Upper lobe of left lung (tissue), 6 donors: Measurements from ENCODE around the gene FMNL2. TPM values are rescaled to one million over a fixed set of nuclear protein-coding genes. Genes with fewer than 3 reads are reported as not detected.
"Not testable (repeated sequence)": the region's sequence is repeated elsewhere in the genome, so short reads cannot be mapped to it uniquely, and the experiment has no call there.

Source experiments
- ATAC-seq, 2 donors: fragments of 200-7000 bp; cut with Tn5 transposase; one replicate each; pipeline ENCODE4 v1.9.1; 2022; ENCODE audit warnings: mild to moderate bottlenecking in 2 of 2, moderate library complexity in 2 of 2; ENCODE audit not compliant: low FRiP score in 2 of 2
- DNase-seq, 2 donors: peaks; one replicate each; pipeline ENCODE4 v3.0.0-alpha.2; 2019 to 2020
- H3K27ac ChIP-seq, 4 donors: fragments of 200-600 bp; sonication (generic); one replicate each; pipeline ENCODE4 v1.5.1; 2016 to 2019
- H3K27me3 ChIP-seq, 4 donors: fragments of 200-600 bp; sonication (generic); one replicate each; pipeline ENCODE4 v1.5.1; 2017 to 2019
- H3K36me3 ChIP-seq, 4 donors: fragments of 200-600 bp; sonication (generic); one replicate each; pipeline ENCODE4 v1.5.1; 2016 to 2019
- H3K4me1 ChIP-seq, 4 donors: fragments of 200-600 bp; sonication (generic); one replicate each; pipeline ENCODE4 v1.5.1; 2018 to 2019
- H3K4me3 ChIP-seq, 4 donors: fragments of 200-600 bp; sonication (generic); one replicate each; pipeline ENCODE4 v1.5.1; 2017 to 2019; ENCODE audit warnings: mild to moderate bottlenecking in 2 of 4, moderate library complexity in 1 of 4
- H3K9me3 ChIP-seq, 4 donors: fragments of 200-600 bp; sonication (generic); one replicate each; pipeline ENCODE4 v1.5.1; 2018 to 2019
- CTCF ChIP-seq, 6 experiments: fragments of 450-650 bp in 4 of 6; fragments of 200-600 bp in 2 of 6; sonication (generic) in 2 of 6; IDR thresholded peaks; one replicate each; pipeline ENCODE4 v1.5.1; 2016 to 2019; ENCODE audit warnings: antibody characterized with exemption in 6 of 6
- EP300 ChIP-seq, 4 donors: sonication (generic); formaldehyde crosslinking; IDR thresholded peaks; one replicate each; pipeline ENCODE4 v1.5.1; 2017; ENCODE audit warnings: antibody characterized with exemption in 4 of 4, control low read depth in 2 of 4
- POLR2A ChIP-seq, 4 donors: fragments of 450-650 bp; IDR thresholded peaks; one replicate each; pipeline ENCODE4 v1.5.1; 2016 to 2017; ENCODE audit warnings: antibody characterized with exemption in 4 of 4, mild to moderate bottlenecking in 2 of 4
- POLR2AphosphoS5 ChIP-seq, 2 donors: sonication (generic); formaldehyde crosslinking; IDR thresholded peaks; one replicate each; pipeline ENCODE4 v1.5.1; 2017; ENCODE audit warnings: antibody characterized with exemption in 2 of 2
- WGBS, 2 donors: methylation state at CpG; one replicate each; pipeline ENCODE4 v1.1.5; 2017 to 2018; 5-methylcytosine and 5-hydroxymethylcytosine counted together
- total RNA-seq, 6 donors: library from RNA; depleted of rRNA in 4 of 6; stranded (reverse); fragments of >200 nt in 4 of 6; gene quantifications; one replicate each; pipeline versions ENCODE4 v1.1.0 to v1.2.1, GENCODE V29; 2016 to 2021
- donor health status: DM: no; HTN: no; CAD: no; lungs with moderate emphysema.
- donor health status: DM: no; HTN: yes; CAD: no; lungs with severe emphysema.

FMNL2 gene
- total RNA-seq, 6 donors from 2014 or later = 49.9 to 160 (median 66.9) TPM

DNA sequence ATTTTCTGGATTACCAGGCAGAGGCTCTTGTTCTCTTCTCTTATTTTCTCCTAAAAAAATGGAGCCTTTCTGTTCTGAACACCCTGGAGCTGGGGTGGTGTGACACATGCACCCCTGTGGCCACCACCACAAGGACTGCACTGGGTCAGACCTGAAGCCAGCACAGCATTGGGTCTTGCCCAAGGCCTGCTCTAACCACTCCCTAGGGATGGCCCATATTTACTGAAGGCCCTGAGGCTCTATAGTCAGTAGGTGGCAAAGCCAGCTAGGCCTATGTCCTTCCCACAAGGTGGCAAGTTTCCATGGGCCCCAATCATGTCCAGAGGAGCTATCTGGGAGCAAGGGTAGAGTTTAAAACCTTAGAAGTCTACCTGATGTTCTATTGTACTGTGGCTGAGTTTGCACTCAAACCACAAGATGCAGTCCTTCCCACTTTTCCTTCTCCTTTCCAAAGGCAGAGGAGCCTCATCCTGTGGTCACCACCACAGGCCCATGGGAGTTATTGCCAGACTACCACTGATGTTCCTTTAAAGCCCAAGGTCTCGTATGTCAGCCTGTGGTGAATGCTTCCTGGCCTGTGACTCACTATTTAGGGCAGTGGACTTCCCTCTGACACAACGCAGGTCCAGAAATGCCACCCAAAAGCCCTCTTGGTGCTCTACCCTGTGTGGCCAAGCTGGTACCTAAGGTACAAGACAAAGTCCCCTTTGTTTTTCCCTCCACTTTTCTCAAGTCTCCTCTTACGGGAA lies 15.0 kb upstream of the FMNL2 start:
- 72 to 87% methylated on average over 3 of the region's 3 CpGs for WGBS, 2 donors
- H3K4me3 ChIP-seq = no peak overlapping the region
- H3K4me1 ChIP-seq = no peaks in the 10 kb centered on the region
- no peak for TF ChIP-seq POLR2AphosphoS5 (IDR thresholded peaks at IDR 0.05)
- no peak for TF ChIP-seq POLR2A (IDR thresholded peaks at IDR 0.05)
- TF ChIP-seq EP300 (IDR thresholded peaks at IDR 0.05) = no peak
- no peak for TF ChIP-seq CTCF (IDR thresholded peaks at IDR 0.05)
- no peaks in the 10 kb centered on the region for H3K27me3 ChIP-seq
- H3K9me3 ChIP-seq = peaks cover 0 to 3% (median 0%) of the 10 kb centered on the region in 4 donors
- H3K27ac ChIP-seq = no peak overlapping the region
- no peaks in the 10 kb centered on the region for H3K36me3 ChIP-seq
- peak in 1 of 2 donors; percentile 36 for DNase-seq
- ATAC-seq = peak; percentile 40 to 73

- ATAC-seq = no peak
- Histone ChIP-seq H3K4me1 (no peaks in the 10 kb centered on the region), H3K27me3 (no peaks in the 10 kb centered on the region), H3K4me3 (no peak overlapping the region), H3K36me3 (no peaks in the 10 kb centered on the region), H3K9me3 (no peaks in the 10 kb centered on the region), H3K27ac (no peak overlapping the region)
- no peak for DNase-seq
- TF ChIP-seq POLR2A (IDR thresholded peaks at IDR 0.05) (no peak), CTCF (IDR thresholded peaks at IDR 0.05) (no peak), POLR2AphosphoS5 (IDR thresholded peaks at IDR 0.05) (no peak)
- WGBS, 2 donors = 95 to 97% methylated on average over 5 of the region's 5 CpGs
These were observed 14.2 kb upstream of the FMNL2 start for GRCh38 chr2:152320814-152321213.

- ATAC-seq (no peak), DNase-seq (no peak)
- Histone ChIP-seq H3K27me3 (no peaks in the 10 kb centered on the region), H3K4me1 (no peaks in the 10 kb centered on the region), H3K27ac (no peak overlapping the region), H3K36me3 (no peaks in the 10 kb centered on the region), H3K9me3 (no peaks in the 10 kb centered on the region), H3K4me3 (no peak overlapping the region)
- TF ChIP-seq POLR2AphosphoS5 (IDR thresholded peaks at IDR 0.05) (no peak), CTCF (IDR thresholded peaks at IDR 0.05) (no peak), POLR2A (IDR thresholded peaks at IDR 0.05) (no peak), EP300 (IDR thresholded peaks at IDR 0.05) (no peak)
- WGBS, 2 donors = 81 to 82% methylated on average over 4 of the region's 4 CpGs
These were observed 12.8 kb upstream of the FMNL2 start for GRCh38 chr2:152322222-152322621.

- not testable (repeated sequence) for H3K4me3 ChIP-seq, H3K27ac ChIP-seq, H3K27me3 ChIP-seq, H3K9me3 ChIP-seq, H3K36me3 ChIP-seq, ATAC-seq, H3K4me1 ChIP-seq, DNase-seq
- WGBS, 2 donors = 90 to 94% methylated on average over 5 of the region's 5 CpGs
These were observed 9.8 kb upstream of the FMNL2 start for GRCh38 chr2:152325126-152325525.

DNA sequence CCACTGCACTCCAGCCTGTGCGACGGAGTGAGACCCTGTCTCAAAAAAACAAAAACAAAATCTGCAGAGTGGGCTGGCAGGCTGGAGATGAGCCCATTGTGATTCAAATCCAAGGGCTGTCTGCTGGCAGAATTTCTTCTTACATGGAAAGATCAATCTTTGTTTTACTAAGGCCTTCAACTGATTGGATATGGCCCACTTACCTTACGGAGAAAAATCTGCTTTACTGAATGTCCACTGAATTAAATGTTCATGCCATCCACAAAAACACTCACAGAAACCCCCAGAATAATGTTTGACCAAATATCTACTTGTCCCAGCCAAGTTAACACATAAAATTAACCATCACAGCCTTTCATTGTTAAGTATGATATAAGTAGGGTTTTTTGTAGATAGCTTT lies 8.3 kb upstream of the FMNL2 start:
- Histone ChIP-seq H3K36me3 (no peaks in the 10 kb centered on the region), H3K9me3 (no peaks in the 10 kb centered on the region), H3K27ac (no peak overlapping the region), H3K27me3 (no peaks in the 10 kb centered on the region), H3K4me3 (no peak overlapping the region), H3K4me1 (no peaks in the 10 kb centered on the region)
- 100% methylated on average over 3 of the region's 3 CpGs for WGBS, 2 donors
- no peak for TF ChIP-seq POLR2AphosphoS5 (IDR thresholded peaks at IDR 0.05)
- TF ChIP-seq CTCF (IDR thresholded peaks at IDR 0.05) = no peak
- TF ChIP-seq POLR2A (IDR thresholded peaks at IDR 0.05) = no peak
- no peak for TF ChIP-seq EP300 (IDR thresholded peaks at IDR 0.05)
- ATAC-seq (no peak), DNase-seq (no peak)
